Dedifferentiated amniotic fluid mesenchymal stem cell (primary cell): ENCODE measurements around the gene CCDC71.

Experiments used
- DNase-seq: peaks from one replicate; pipeline ENCODE4 v3.0.0-alpha.2; 2016; ENCODE audit errors: extremely low spot score

Gene CCDC71

GRCh38 chr3:49131576-49131975 is 34.6 kb downstream of the CCDC71 start:
- DNase-seq = no peak

- DNase-seq = no peak
Observed at GRCh38 chr3:49131040-49131439, 35.1 kb downstream of the CCDC71 start.

GRCh38 chr3:49124991-49125670 is 41.0 kb downstream of the CCDC71 start:
- no peak for DNase-seq

GRCh38 chr3:49124203-49124602 is 41.9 kb downstream of the CCDC71 start:
- no peak for DNase-seq

- DNase-seq = no peak
Observed at GRCh38 chr3:49123687-49124086, 42.4 kb downstream of the CCDC71 start.

GRCh38 chr3:49122886-49123545 is 43.1 kb downstream of the CCDC71 start:
- DNase-seq = no peak

- no peak for DNase-seq
Observed at GRCh38 chr3:49122451-49122850, 43.7 kb downstream of the CCDC71 start.

- DNase-seq = no peak
Observed at GRCh38 chr3:49122022-49122421, 44.1 kb downstream of the CCDC71 start.

GRCh38 chr3:49121132-49121736 is 44.9 kb downstream of the CCDC71 start:
- DNase-seq = no peak

GRCh38 chr3:49120438-49121131 is 45.5 kb downstream of the CCDC71 start, which contains the start of gene USP19:
Gene USP19 (minus strand): TSS chr3:49120823. CDS start chr3:49119145, 1,678 bp downstream.
- peak; percentile 89 for DNase-seq

- no peak for DNase-seq
Observed at GRCh38 chr3:49120096-49120437, 46.1 kb downstream of the CCDC71 start.

GRCh38 chr3:49119439-49119838 is 46.7 kb downstream of the CCDC71 start:
- DNase-seq = no peak

- no peak for DNase-seq
Observed at GRCh38 chr3:49119036-49119435, 47.1 kb downstream of the CCDC71 start.
